Cardiac septum (tissue), 1 donor: ENCODE results near the gene XAGE5. TPM values are rescaled to one million over a fixed set of nuclear protein-coding genes. Genes with fewer than 3 reads are reported as not detected.
"Not testable (repeated sequence)": the region's sequence is repeated elsewhere in the genome, so short reads cannot be mapped to it uniquely, and the experiment has no call there.

ENCODE experiments used
- DNase-seq: peaks from one replicate; pipeline ENCODE4 v3.0.0-alpha.2; 2020; ENCODE audit warnings: low spot score
- intact Hi-C: fragments of 100-400 bp; cut with DNase I; formaldehyde crosslinking; loops from one replicate; pipeline ENCODE4 v1.14.0; 2022
- long read RNA-seq: library from polyadenylated mRNA; unstranded; transcript quantifications from one replicate; pipeline ENCODE4 v2.0.0, GENCODE V29; 2021
- total RNA-seq: library from RNA; stranded (reverse); fragmentation: NEBNext Ultra II Directional; extraction: Animal tissue kit (Norgen Biotek cat#: 25700); gene quantifications from one replicate; pipeline ENCODE4 v1.2.1, GENCODE V29; 2021
- donor health status: DM: no; HTN: no; CAD: no.

The XAGE5 gene
- not detected for total RNA-seq
- long read RNA-seq = 0 reads

GRCh38 chrX:52811065-52811625, at the start of gene XAGE5:
Gene XAGE5, plus strand, starts transcription at chrX:52811287. Its CDS starts 1,280 bp downstream, at chrX:52812567.
- DNase-seq = no peak
- intact Hi-C loops = no loop called here

GRCh38 chrX:52765983-52766382, 45.1 kb upstream of the XAGE5 start:
- DNase-seq, intact Hi-C loops: not testable (repeated sequence)

- intact Hi-C loops, DNase-seq: not testable (repeated sequence)
Observed at GRCh38 chrX:52773504-52773903, 37.6 kb upstream of the XAGE5 start.

GRCh38 chrX:52797327-52797726, 13.8 kb upstream of the XAGE5 start, which contains the start of gene SPANXN5:
Gene SPANXN5, minus strand, starts transcription at chrX:52797427. Its CDS starts 79 bp downstream, at chrX:52797348.
- DNase-seq, intact Hi-C loops: not testable (repeated sequence)

GRCh38 chrX:52804876-52805275, 6.2 kb upstream of the XAGE5 start:
- DNase-seq = not testable (repeated sequence)

GRCh38 chrX:52819788-52820187, 8.7 kb downstream of the XAGE5 start:
- intact Hi-C loops = no loop called here
- no peak for DNase-seq

More at GRCh38 chrX:52804876-52805275, 6.2 kb upstream of the XAGE5 start:
- intact Hi-C loops = not testable (repeated sequence)

- intact Hi-C loops = no loop called here
- DNase-seq = no peak
Observed at GRCh38 chrX:52821079-52821760, 10.1 kb downstream of the XAGE5 start.

GRCh38 chrX:52824608-52825007, 13.5 kb downstream of the XAGE5 start:
- DNase-seq = no peak
- intact Hi-C loops = no loop called here

- no peak for DNase-seq
- intact Hi-C loops = no loop called here
Observed at GRCh38 chrX:52830551-52830950, 19.5 kb downstream of the XAGE5 start.

- intact Hi-C loops = no loop called here
- DNase-seq = no peak
Observed at GRCh38 chrX:52839137-52839536, 28.1 kb downstream of the XAGE5 start.

- intact Hi-C loops, DNase-seq: not testable (repeated sequence)
Observed at GRCh38 chrX:52843619-52844018, 32.5 kb downstream of the XAGE5 start.

- no peak for DNase-seq
- intact Hi-C loops = no loop called here
Observed at GRCh38 chrX:52852110-52852860, 41.2 kb downstream of the XAGE5 start.

- DNase-seq, intact Hi-C loops: not testable (repeated sequence)
Observed at GRCh38 chrX:52856991-52857525, 46.0 kb downstream of the XAGE5 start.

- intact Hi-C loops = no loop called here
- DNase-seq = no peak
Observed at GRCh38 chrX:52865343-52865998, 54.4 kb downstream of the XAGE5 start.

Other genes starting within 250 kb of the XAGE5 start
- gene SSX7, start 156.4 kb upstream of the XAGE5 start, total RNA-seq = not detected
- not detected for gene SSX2, start 104.1 kb upstream of the XAGE5 start, total RNA-seq
- gene SSX2B, start 60.0 kb upstream of the XAGE5 start, total RNA-seq = not detected
- not detected for gene SPANXN5, start 13.9 kb upstream of the XAGE5 start, total RNA-seq
- gene XAGE3, start 56.8 kb downstream of the XAGE5 start, total RNA-seq = not detected
- 6.4 TPM for gene FAM156B, start 86.0 kb downstream of the XAGE5 start, total RNA-seq
- 9.4 TPM for gene FAM156A, start 147.2 kb downstream of the XAGE5 start, total RNA-seq
- gene GPR173, start 237.5 kb downstream of the XAGE5 start, total RNA-seq = 3.2 TPM